WTC11 (cell line): ENCODE data around the gene RAB10.

Source experiments
- TEAD4 ChIP-seq: sonication (generic); formaldehyde crosslinking; IDR thresholded peaks from 2 replicates; pipeline ENCODE4 v1.8.0; 2022; ENCODE audit warnings: mild to moderate bottlenecking, missing genetic modification reagents
- TF ChIP-seq, protein P1 (sequence below): fragments of 200-600 bp; IDR thresholded peaks from 2 replicates; pipeline ENCODE4 v1.8.0; 2022; ENCODE audit warnings: antibody characterized with exemption

- TF ChIP-seq, protein P1, sequence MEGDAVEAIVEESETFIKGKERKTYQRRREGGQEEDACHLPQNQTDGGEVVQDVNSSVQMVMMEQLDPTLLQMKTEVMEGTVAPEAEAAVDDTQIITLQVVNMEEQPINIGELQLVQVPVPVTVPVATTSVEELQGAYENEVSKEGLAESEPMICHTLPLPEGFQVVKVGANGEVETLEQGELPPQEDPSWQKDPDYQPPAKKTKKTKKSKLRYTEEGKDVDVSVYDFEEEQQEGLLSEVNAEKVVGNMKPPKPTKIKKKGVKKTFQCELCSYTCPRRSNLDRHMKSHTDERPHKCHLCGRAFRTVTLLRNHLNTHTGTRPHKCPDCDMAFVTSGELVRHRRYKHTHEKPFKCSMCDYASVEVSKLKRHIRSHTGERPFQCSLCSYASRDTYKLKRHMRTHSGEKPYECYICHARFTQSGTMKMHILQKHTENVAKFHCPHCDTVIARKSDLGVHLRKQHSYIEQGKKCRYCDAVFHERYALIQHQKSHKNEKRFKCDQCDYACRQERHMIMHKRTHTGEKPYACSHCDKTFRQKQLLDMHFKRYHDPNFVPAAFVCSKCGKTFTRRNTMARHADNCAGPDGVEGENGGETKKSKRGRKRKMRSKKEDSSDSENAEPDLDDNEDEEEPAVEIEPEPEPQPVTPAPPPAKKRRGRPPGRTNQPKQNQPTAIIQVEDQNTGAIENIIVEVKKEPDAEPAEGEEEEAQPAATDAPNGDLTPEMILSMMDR: no peak
- TF ChIP-seq TEAD4 (CRISPR knock-in tag): no peak
Observed at GRCh38 chr2:26075173-26075572, 41.3 kb downstream of the RAB10 start.
